RWPE1 (cell line): Measurements from ENCODE around the gene PRXL2C.
"Not testable (repeated sequence)": the region's sequence is repeated elsewhere in the genome, so short reads cannot be mapped to it uniquely, and the experiment has no call there.

ENCODE experiments used
- CTCF ChIA-PET: fragments of 350-600 bp; sonication (Branson Sonifier 250); formaldehyde crosslinking; extraction: SDS; loops from one replicate; lab custom pipeline; 2021; lab: Yijun Ruan, JAX
- POLR2A ChIA-PET: fragments of 400-600 bp; formaldehyde crosslinking; extraction: SDS; loops from one replicate; lab custom pipeline; 2020; ENCODE audit warnings: antibody characterized with exemption; ENCODE audit not compliant: low non-redundant PET; lab: Yijun Ruan, JAX
- DNase-seq: peaks from one replicate; pipeline ENCODE4 v3.0.0; 2012; ENCODE audit warnings: low spot score
- H3K27ac ChIP-seq: fragments of 450-650 bp; 2 replicates; pipeline ENCODE4 v1.5.1; 2017
- CTCF ChIP-seq: fragments of 450-650 bp; conservative IDR thresholded peaks from 2 replicates; pipeline ENCODE4 v1.5.1; 2017; ENCODE audit warnings: low read depth, mild to moderate bottlenecking

PRXL2C gene, protein sequence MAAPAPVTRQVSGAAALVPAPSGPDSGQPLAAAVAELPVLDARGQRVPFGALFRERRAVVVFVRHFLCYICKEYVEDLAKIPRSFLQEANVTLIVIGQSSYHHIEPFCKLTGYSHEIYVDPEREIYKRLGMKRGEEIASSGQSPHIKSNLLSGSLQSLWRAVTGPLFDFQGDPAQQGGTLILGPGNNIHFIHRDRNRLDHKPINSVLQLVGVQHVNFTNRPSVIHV

GRCh38 chr9:96655198-96655851, at the start of gene PRXL2C:
Gene PRXL2C, minus strand, starts transcription at chr9:96655317. Its CDS starts 36 bp downstream, at chr9:96655281.
- ChIA-PET POLR2A (interaction anchor here (1.0 to 1.4 kb wide), 2 partner anchors 25 to 235 kb away, joined by 3 to 4 read pairs; no protein-coding TSS in a partner anchor), CTCF (interaction anchor here (0.5 to 0.9 kb wide), 4 partner anchors 167 to 239 kb away, joined by 3 read pairs; partner anchors contain the start of gene ZNF782)
- TF ChIP-seq CTCF: peak; percentile 44; the same call in 1 of the 2 replicates
- peak within 1 kb of the TSS; percentile 99 for H3K27ac ChIP-seq
- DNase-seq: peak; percentile 75

- H3K27ac ChIP-seq, POLR2A ChIA-PET, DNase-seq: not testable (repeated sequence)
- CTCF ChIA-PET: interaction anchor here (0.7 kb wide), 1 partner anchor 140 kb away, joined by 3 read pairs; no protein-coding TSS in a partner anchor
Observed at GRCh38 chr9:96700721-96701375, 45.7 kb upstream of the PRXL2C start.

GRCh38 chr9:96691326-96691725, 36.2 kb upstream of the PRXL2C start:
- no peak for DNase-seq
- TF ChIP-seq CTCF: no peak
- POLR2A ChIA-PET: no interaction called here
- CTCF ChIA-PET: interaction anchor here (1.2 kb wide), 1 partner anchor 10 kb away, joined by 3 read pairs; no protein-coding TSS in a partner anchor
- H3K27ac ChIP-seq: no peak overlapping the region

- no peak for DNase-seq
- ChIA-PET POLR2A (no interaction called here), CTCF (no interaction called here)
- no peak for TF ChIP-seq CTCF
- H3K27ac ChIP-seq: no peak overlapping the region
Observed at GRCh38 chr9:96688745-96689464, 33.8 kb upstream of the PRXL2C start.

DNA sequence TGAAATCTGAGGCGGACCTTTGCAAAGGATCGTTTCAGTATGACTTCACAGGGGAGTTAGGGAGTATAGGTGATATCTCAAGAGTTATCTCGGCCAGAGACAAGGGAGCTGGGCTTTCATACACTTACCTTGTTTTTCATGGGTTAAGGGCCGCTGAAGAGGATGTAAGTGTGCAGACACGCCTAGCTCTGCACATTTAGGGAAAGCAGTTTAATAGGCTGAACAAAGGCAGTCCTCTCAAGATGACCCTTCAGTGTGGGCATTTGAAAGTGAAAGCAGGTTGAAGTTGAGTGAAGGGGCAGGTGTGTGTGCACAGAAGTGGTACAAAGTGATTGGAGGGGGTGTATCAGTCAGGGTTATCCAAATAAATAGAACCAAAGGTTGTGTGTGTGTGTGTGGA, 33.1 kb upstream of the PRXL2C start:
- H3K27ac ChIP-seq: no peak overlapping the region
- DNase-seq: no peak
- ChIA-PET POLR2A (no interaction called here), CTCF (no interaction called here)
- TF ChIP-seq CTCF: no peak

- peak; percentile 72 for TF ChIP-seq CTCF
Observed at GRCh38 chr9:96686638-96687335, 31.7 kb upstream of the PRXL2C start.

More at GRCh38 chr9:96686638-96687335, 31.7 kb upstream of the PRXL2C start:
- peak overlapping the region; percentile 65 for H3K27ac ChIP-seq
- CTCF ChIA-PET: interaction anchor here (0.6 to 0.9 kb wide), 4 partner anchors 42 to 213 kb away, joined by 3 to 4 read pairs (median 3); no protein-coding TSS in a partner anchor
- POLR2A ChIA-PET: no interaction called here
- peak; percentile 91 for DNase-seq
